Measurements from ENCODE around the gene TMEM179.
"Not testable (repeated sequence)": the region's sequence is repeated elsewhere in the genome, so short reads cannot be mapped to it uniquely, and the experiment has no call there.

TMEM179 gene

GRCh38 chr14:104638927-104639450, 34.4 kb upstream of the TMEM179 start:
- Histone ChIP-seq H3K4me3 (no peak overlapping the region), H3K27ac (no peak overlapping the region)

DNA sequence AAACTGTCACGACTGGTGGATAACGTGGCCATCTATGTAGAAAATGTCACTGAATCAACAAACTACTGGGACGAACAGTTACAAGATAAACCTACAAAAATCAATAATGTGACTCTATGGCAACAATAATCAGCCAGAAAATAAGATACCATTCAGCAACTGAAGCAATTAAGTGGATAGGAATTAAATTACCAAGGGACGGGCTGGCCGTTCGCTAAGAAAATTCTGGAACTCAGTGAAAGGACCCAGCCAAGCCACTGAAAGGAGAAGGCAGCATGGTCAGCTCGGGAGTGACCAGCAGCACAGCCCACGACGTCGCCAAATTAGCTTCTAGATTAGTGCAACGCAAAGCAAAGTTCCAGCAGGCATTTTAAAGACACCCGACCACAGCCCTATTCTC, 33.6 kb upstream of the TMEM179 start:
- H3K4me3 ChIP-seq = no peak overlapping the region
- H3K27ac ChIP-seq = no peak overlapping the region

GRCh38 chr14:104637546-104638003, 33.0 kb upstream of the TMEM179 start:
- no peak overlapping the region for H3K27ac ChIP-seq
- no peak overlapping the region for H3K4me3 ChIP-seq

DNA sequence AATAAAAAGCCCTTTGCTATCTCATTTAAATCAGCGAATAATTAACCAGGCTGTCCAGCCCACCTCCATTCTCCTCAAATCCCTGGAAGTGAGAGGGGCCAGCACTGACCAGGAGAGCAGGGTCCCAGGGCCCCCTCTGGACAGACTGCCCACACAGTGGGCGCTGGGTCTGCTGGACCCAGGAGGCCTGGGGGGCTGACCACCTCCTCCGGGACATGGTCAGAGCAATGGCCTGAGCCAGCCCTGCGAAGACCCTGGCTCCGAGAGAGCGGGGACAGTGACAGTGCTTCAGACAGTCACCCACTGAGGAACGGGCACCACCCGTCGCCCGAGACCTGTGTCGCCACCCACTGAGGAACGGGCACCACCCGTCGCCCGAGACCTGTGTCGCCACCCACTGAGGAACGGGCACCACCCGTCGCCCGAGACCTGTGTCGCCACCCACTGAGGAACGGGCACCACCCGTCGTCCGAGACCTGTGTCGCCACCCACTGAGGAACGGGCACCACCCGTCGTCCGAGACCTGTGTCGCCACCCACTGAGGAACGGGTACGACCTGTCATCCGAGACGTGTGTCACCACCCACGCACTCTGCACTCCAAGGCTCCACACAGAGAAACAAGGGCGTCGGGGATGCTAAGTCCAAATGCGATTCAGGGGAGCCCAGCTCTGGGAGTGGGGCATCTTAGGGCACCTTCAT, 32.4 kb upstream of the TMEM179 start:
- H3K4me3 ChIP-seq, H3K27ac ChIP-seq: not testable (repeated sequence)

GRCh38 chr14:104636131-104636530, 31.6 kb upstream of the TMEM179 start:
- Histone ChIP-seq H3K4me3 (no peak overlapping the region), H3K27ac (no peak overlapping the region)

- no peak overlapping the region for H3K27ac ChIP-seq
- no peak overlapping the region for H3K4me3 ChIP-seq
Measured at GRCh38 chr14:104635717-104636116, 31.1 kb upstream of the TMEM179 start.

DNA sequence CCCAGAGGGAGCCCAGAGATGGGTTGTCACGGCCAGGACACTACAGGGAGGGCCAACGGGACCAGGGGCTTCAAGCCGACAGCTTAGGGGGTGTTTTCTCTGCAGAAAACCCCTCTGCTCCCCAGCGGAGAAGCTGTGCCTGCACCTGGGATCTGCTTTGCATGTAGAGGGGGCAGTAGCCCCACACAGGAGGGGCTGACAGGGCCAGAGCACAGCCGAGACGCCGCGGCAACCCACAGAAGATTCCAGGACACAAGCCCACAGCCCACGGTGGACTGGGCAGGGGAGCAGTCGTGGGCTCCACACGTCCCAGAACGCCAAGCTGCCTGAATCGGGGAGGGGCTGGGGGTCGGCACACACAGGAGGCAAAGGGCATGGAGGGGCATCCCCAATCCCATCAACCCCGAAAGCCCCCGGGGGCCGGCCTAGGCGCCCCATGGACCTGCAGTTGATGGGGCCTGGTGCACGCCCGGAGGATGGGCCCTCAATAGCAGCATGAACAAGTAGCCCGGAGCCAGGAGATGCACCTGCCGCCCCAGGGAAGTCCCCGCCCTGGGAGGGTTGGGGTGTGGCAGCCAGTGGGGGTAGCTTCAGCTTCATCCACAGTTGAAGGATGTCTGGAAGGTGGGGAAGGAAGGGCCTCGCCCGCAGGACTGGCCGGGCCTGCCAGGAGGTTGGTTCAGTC, 30.5 kb upstream of the TMEM179 start:
- no peak overlapping the region for H3K27ac ChIP-seq
- H3K4me3 ChIP-seq = no peak overlapping the region

GRCh38 chr14:104634138-104634760, 29.7 kb upstream of the TMEM179 start:
- no peak overlapping the region for H3K4me3 ChIP-seq
- H3K27ac ChIP-seq = no peak overlapping the region

DNA sequence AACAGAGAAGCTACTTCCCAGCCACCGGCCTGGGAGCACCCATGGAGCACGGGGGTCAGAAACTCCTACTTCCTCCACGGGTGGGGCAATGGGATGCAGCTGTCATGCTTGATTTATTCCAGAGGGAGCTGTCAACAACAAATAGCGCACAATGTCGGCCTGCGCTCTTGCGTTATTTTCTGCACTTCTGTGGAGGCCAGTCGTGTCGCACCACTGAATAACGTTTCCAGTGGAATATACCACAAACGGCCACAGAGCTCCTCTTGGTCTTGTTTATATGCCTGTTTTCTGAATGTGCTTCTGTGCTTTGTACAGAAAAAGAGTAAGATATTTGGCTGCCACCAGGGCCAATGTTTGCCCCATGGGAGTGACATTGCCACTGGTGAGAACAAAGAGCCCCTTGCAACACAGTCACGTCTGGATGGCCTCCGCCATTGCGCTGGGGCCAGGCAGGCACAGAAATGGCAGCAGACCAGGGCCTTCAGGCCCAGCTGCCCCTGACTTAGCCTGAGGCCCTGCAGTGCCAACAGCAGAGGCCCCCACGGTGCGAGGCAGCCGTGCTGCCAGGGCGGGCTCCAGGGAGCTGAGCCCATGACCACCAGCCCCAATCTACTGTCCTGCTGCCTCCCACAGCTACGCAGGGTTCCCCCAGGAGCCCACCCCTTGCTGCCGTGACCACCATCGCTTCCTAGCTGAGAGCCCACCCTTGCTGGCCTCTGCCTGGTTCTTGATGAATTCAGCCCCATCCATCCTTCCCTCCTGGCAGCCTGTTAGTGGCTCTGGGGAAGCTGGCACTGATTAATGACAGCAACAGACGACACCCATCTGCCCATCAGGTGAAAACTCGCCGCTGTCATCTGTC, 28.9 kb upstream of the TMEM179 start:
- no peak overlapping the region for H3K4me3 ChIP-seq

DNA sequence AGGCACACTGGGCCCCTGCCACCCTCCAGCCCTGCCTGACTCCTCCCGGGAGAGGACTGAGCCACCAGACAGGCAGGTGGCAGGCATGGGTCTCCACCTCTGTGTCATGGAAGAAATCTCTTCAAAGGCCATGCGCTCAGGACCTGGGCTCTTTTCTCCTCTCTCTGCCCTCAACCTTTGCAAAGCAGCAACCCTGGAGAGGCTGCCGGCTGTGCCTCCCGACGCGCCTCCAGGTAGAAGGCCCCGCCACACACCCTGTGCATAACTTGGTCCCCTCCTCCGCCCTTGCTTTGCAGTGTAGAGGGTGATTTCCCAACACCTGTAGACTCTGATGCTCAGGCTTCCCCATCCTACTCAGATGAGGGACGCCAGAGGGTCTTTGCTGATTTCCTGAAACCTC, 28.2 kb upstream of the TMEM179 start:
- no peak overlapping the region for H3K4me3 ChIP-seq
- no peak overlapping the region for H3K27ac ChIP-seq

More for the DNA sequence above, 28.9 kb upstream of the TMEM179 start:
- no peak overlapping the region for H3K27ac ChIP-seq

GRCh38 chr14:104624939-104625338, 20.4 kb upstream of the TMEM179 start:
- no peak overlapping the region for H3K4me3 ChIP-seq
- H3K27ac ChIP-seq = no peak overlapping the region

DNA sequence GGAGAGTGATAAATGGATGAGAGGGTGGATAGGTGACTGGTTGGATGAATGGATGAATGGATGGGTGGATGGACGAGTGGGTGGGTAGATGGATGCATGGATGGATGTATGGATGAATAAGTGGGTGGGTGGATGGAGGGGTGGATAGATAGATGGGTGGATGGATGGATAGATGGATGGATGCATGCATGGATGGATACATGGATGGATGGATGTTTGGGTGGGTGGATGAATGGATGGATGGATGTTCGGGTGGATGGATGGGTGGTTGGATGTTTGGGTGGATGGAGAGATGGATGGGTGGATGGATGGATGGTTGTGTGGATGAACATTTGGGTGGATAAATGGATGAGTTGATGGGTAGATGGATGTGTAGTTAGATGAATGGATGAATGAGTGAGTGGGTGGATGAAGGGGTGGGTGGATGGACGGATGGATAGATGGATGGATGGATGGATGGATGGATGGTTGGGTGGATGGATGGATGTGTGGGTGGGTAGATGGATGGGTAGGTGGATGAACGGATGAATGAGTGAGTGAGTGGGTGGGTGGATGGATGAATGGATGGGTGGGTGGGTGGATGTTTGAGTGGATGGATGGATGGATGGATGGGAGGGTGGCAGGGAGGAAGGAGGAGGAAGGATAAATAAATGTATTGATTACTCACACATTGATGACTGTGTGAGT, 9.7 kb upstream of the TMEM179 start:
- H3K4me3 ChIP-seq = no peak overlapping the region

DNA sequence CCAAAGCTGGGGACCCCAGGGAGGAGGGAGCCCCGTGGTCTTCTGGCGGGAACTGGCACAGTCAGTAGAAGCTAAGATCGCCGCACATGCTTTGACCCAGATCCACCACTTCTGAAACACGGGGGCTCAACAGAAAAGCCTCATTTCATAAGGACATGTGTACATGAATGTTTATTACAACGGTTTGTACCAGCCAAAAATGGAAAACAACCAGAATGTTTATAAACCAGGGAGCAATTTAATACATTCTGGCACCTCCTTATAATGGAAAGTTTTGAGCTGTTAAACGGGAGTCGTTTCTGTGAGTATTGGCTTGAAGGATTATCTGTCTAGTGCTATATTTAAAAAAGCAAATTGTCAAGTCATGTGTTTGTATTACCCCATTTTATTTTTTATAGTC, 7.3 kb upstream of the TMEM179 start:
- Histone ChIP-seq H3K4me3 (no peak overlapping the region), H3K27ac (no peak overlapping the region)

More for the DNA sequence above, 9.7 kb upstream of the TMEM179 start:
- no peak overlapping the region for H3K27ac ChIP-seq

- H3K27ac ChIP-seq = no peak overlapping the region
- no peak overlapping the region for H3K4me3 ChIP-seq
Measured at GRCh38 chr14:104610749-104611310, 6.3 kb upstream of the TMEM179 start.

- H3K27ac ChIP-seq = no peak overlapping the region
- H3K4me3 ChIP-seq = no peak overlapping the region
Measured at GRCh38 chr14:104609666-104610065, 5.1 kb upstream of the TMEM179 start.

- peak overlapping the region in 2 of 7 experiments; percentile 5 to 8 for H3K4me3 ChIP-seq
- no peak overlapping the region for H3K27ac ChIP-seq
Measured at GRCh38 chr14:104603711-104604401, 716 bp downstream of the TMEM179 start.

DNA sequence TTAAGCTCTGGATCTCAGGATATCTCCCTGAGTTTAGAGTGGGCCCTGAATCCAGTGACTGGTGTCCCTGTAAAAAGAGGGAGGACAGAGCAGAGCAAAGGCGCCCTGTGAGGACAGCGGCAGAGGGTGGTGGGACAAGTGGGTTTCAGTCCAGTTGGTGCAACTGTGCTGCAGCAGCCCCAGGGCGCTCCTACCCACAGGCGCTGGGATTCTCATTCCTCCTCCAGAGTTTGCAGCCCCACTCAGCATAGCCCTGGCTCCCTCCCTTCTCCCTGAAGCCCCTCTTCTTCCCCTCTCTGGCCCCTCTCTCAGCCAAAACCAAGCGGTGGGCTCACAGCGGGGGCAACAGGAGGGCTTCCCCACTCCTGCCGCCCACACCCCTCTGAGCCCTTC, 1.6 kb downstream of the TMEM179 start:
- Histone ChIP-seq H3K4me3 (no peak overlapping the region), H3K27ac (no peak overlapping the region)

DNA sequence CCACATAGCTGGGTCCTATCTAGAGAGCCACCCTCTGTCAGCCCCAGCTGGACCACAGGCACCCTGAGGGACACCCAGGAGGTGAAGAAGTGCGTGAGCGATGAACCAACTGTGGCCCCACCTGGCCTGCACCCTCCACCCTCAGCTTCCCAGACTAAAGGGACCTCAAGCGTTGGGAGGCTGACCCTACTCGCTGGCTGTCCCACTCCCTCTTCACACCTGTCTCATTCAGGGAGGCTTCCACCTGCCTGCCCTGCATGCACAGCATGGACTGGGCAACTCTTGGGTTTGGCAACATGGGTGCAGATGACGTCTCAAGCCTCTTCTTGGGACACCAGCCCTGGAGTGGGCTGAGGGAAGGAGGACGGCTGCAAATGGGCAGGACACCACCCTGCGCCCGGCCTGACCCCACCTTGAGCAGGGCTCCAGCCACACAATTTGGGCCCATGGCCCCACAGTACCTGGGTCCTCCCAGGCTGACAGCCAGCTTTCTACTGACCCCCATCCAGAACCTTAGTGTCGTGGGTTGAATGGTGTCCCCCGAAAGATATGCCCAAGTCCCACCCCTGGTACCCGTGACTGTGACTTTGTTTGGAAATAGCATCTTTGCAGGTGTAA, 2.1 kb downstream of the TMEM179 start:
- no peak overlapping the region for H3K4me3 ChIP-seq
- no peak overlapping the region for H3K27ac ChIP-seq

All from skin epidermis (tissue), 12 donors.